Skeletal muscle satellite cell (primary cell): Measurements from ENCODE around the gene CACNA1D.

Experiments
- H3K27me3 ChIP-seq: 2 replicates; pipeline ENCODE4 v1.7.0; 2013; ENCODE audit warnings: low read length; ENCODE audit not compliant: control insufficient read depth, insufficient read depth
- H3K36me3 ChIP-seq: 2 replicates; pipeline ENCODE4 v1.7.0; 2013; ENCODE audit warnings: mild to moderate bottlenecking, control low read depth, low read length; ENCODE audit not compliant: insufficient read depth
- H3K4me1 ChIP-seq: 2 replicates; pipeline ENCODE4 v1.7.0; 2013; ENCODE audit warnings: low read length; ENCODE audit not compliant: control insufficient read depth, insufficient read depth
- H3K4me2 ChIP-seq: 2 replicates; pipeline ENCODE4 v1.7.0; 2013; ENCODE audit warnings: mild to moderate bottlenecking, low read length
- H3K4me3 ChIP-seq: 2 replicates; pipeline ENCODE4 v1.7.0; 2013; ENCODE audit warnings: low read length
- H3K9ac ChIP-seq: 2 replicates; pipeline ENCODE4 v1.7.0; 2013; ENCODE audit warnings: mild to moderate bottlenecking, low read depth, low read length, moderate library complexity
- H3K9me3 ChIP-seq: replicated peaks from 2 replicates; pipeline ENCODE4 v1.7.0; 2013; ENCODE audit warnings: mild to moderate bottlenecking, control low read depth, low read length

CACNA1D gene

DNA sequence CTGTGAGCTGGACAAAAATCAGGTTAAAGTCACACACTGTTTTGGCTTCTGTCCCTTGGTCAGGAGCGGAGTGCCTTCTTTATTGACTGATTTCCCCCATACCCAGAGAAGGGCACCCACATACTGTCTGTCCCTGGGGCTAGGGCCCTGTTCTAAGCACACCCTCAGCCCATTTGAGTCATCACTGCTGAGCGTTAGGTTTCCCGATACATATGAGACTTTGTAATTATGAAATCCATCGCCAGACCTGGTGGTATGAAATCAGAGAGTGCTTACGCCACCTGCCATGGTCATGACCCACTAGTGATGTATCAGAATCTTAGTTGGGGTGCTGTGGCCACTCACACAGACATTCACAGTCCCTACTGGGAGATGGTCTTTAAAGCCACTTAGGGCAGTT is 255.0 kb downstream of the CACNA1D start:
- Histone ChIP-seq H3K36me3 (no peaks in the 10 kb centered on the region), H3K9me3 (no peaks in the 10 kb centered on the region), H3K4me2 (no peak overlapping the region), H3K4me1 (no peaks in the 10 kb centered on the region), H3K27me3 (peaks cover 6% of the 10 kb centered on the region), H3K4me3 (no peak overlapping the region), H3K9ac (no peak overlapping the region)

DNA sequence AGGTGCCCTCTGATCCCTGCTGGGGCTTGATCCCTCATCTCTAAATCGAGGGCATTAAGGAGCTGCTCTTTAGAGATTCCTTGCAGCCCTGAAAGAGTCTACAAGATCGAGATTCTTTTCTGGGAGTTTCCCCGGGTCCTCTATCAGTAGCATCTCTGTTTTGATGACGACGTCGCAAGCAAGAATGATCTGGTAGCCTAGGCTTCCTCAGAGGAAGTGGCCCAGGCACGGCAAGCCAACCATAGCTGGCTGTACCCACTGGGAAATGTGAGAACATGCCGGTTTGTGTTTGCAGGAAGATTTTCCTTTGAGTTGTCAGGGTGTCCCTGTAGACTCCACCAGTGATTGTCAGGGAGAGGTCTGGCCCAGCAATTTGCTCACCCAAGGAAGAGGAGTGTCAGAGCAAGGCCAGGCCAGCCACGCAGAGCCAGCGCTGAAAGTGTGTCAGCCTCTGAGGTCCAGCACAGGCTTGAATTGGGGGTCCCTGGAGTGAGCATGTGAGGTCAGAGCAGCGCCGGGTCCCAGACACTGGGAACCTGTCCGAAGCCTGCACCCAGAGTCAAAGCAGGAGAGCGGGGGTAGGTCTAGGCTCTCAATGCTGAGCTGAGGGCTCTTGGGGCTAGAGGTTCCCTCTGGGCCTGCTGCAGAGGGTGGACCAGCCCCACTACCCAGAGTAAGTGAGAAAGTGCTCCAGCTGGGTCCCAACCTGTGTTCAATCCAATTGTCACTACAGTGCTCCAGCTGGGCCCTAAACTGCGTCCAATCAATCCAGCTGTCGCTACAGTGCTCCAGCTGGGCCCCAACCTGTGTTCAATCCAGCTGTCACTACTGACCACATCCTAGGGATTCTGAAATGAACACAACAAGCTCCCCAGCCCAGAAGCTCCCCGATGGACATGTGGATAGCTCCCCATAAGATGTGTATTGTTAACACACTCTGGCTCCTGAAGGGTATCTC is 256.1 kb downstream of the CACNA1D start:
- H3K9me3 ChIP-seq = no peaks in the 10 kb centered on the region
- no peaks in the 10 kb centered on the region for H3K36me3 ChIP-seq
- no peak overlapping the region for H3K4me3 ChIP-seq
- no peak overlapping the region for H3K9ac ChIP-seq
- H3K4me1 ChIP-seq = no peaks in the 10 kb centered on the region
- peaks cover 11% of the 10 kb centered on the region for H3K27me3 ChIP-seq
- no peak overlapping the region for H3K4me2 ChIP-seq

DNA sequence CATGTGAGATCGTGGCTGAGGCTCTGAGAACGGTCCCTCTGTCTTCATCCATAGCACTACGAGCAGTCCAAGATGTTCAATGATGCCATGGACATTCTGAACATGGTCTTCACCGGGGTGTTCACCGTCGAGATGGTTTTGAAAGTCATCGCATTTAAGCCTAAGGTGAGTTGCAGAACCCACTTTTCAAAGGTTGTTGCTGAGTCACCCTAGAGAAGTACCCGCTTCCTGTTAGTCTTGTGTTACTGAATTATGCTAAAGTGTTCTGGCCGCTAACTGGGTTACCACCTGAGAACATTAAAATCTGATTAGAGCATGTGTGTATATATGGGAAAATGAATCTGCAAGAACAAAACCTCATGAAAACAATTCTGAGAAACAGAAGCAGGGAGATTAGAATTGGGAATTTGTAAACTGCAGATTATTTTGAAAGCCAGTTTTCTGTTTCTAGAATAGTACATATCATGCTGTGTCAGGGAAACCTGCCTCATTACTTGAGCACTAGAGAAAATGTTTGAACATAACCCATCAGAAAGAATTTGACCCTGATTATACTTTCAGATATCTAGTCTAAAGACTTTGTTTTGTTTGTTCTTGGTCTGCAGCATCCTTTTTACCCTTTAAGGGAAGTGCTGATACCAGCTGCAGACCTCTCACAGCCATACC is 259.2 kb downstream of the CACNA1D start:
- H3K9ac ChIP-seq = no peak overlapping the region
- H3K9me3 ChIP-seq = no peaks in the 10 kb centered on the region
- no peaks in the 10 kb centered on the region for H3K36me3 ChIP-seq
- no peak overlapping the region for H3K4me3 ChIP-seq
- H3K27me3 ChIP-seq = peaks cover 5% of the 10 kb centered on the region
- H3K4me1 ChIP-seq = no peaks in the 10 kb centered on the region
- H3K4me2 ChIP-seq = no peak overlapping the region

DNA sequence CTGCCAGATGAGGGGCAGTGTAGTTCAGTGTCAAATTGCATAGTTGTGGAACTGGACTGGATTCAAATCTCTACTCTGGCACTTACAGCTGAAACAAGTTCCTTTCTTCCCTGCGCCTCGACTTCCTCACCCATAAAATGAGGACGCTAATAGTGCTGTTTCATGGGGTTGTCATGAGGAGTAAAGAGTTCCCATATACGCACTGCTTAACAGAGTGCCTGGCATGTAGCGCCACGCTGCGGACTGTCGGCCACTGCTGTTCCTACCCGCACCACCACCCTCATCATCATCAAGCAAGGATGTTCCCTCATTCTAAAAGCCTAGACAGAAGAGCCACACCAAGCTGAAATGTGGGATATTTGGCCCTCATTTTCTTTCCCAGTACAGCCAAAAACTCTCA is 259.9 kb downstream of the CACNA1D start:
- Histone ChIP-seq H3K4me1 (no peaks in the 10 kb centered on the region), H3K4me2 (no peak overlapping the region), H3K4me3 (no peak overlapping the region), H3K27me3 (peaks cover 5% of the 10 kb centered on the region), H3K9ac (no peak overlapping the region), H3K9me3 (no peaks in the 10 kb centered on the region), H3K36me3 (no peaks in the 10 kb centered on the region)

DNA sequence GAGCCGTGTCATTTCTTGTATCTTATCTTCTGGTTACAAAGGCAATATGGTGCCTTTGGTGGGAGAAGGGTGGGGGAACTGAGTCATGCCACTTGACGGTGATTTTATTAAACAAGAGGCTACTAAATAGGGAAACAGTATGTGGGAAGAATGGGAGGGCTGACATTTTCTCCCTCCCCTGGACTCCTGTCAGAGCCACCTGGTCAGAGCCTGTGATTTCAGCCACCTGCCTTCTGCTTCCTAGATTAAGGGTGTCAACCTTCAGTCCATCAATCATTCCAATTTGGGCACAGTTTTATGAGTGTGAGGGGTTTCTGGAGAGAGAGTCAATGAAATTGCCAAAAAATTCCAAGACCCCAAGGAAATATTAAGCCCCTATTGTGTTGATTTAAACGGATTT is 264.4 kb downstream of the CACNA1D start:
- H3K4me1 ChIP-seq = no peaks in the 10 kb centered on the region
- H3K4me3 ChIP-seq = no peak overlapping the region
- no peak overlapping the region for H3K4me2 ChIP-seq
- H3K36me3 ChIP-seq = no peaks in the 10 kb centered on the region
- H3K27me3 ChIP-seq = peaks cover 20% of the 10 kb centered on the region
- H3K9me3 ChIP-seq = no peaks in the 10 kb centered on the region
- no peak overlapping the region for H3K9ac ChIP-seq

DNA sequence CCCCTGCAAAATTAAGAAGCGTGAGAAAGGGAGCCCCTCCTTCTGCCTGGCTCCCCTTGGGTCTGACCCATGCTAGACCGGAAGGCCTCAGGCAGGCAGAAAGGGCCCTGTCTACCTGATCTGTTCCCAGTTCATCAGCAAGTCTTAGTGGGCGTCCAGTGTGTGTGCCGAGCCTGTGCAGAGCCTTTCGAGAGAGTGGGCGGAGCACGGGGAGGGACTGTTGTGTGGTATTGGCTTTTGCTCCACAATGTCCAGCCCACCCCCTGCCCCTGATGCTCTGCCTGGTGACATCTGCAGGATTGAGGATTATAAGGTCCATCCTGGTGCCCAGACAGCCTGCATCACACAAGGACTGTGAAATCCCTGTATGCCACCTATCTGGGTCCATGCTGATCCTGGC is 268.9 kb downstream of the CACNA1D start:
- no peaks in the 10 kb centered on the region for H3K9me3 ChIP-seq
- no peak overlapping the region for H3K9ac ChIP-seq

DNA sequence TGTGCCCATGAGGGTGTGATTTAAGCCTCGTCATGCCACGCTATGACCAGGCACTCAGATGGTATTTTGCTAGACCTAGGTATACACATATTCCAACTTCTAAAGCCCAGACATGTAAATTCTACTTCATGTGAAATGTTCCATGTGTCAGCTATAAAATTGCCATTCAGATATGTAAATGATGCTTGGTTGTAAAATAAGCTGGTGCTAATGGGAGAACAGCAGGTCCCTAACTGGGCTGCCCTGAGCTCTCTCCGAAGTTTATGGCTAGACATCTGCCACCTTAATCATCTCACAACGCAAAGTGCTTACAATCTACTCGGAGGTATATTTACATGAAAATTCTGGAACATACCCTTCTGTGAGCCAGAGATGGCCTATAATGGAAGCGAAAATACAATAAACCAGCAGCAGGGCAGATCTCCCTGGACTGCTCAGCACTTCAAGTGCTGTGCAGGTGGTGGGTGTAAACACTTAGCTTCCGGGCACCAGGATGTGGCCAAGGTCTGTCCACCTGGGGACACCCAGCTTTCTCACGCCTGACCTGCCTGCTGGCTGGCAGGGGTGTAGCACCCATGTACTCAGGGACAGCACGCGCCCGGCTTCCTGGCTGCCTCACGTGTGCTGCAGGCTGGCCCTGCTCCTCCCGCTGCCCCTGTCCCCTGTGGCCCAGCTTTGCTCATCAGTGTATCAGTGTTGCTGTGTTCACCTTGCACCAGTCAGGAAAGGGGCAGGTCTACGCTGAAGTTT is 269.8 kb downstream of the CACNA1D start:
- Histone ChIP-seq H3K27me3 (peaks cover 28% of the 10 kb centered on the region), H3K9me3 (no peaks in the 10 kb centered on the region), H3K4me1 (no peaks in the 10 kb centered on the region), H3K4me2 (no peak overlapping the region), H3K36me3 (no peaks in the 10 kb centered on the region), H3K4me3 (no peak overlapping the region), H3K9ac (no peak overlapping the region)

More for the DNA sequence above, 268.9 kb downstream of the CACNA1D start:
- H3K27me3 ChIP-seq = peaks cover 19% of the 10 kb centered on the region
- no peaks in the 10 kb centered on the region for H3K4me1 ChIP-seq
- H3K36me3 ChIP-seq = no peaks in the 10 kb centered on the region
- no peak overlapping the region for H3K4me3 ChIP-seq
- H3K4me2 ChIP-seq = no peak overlapping the region

DNA sequence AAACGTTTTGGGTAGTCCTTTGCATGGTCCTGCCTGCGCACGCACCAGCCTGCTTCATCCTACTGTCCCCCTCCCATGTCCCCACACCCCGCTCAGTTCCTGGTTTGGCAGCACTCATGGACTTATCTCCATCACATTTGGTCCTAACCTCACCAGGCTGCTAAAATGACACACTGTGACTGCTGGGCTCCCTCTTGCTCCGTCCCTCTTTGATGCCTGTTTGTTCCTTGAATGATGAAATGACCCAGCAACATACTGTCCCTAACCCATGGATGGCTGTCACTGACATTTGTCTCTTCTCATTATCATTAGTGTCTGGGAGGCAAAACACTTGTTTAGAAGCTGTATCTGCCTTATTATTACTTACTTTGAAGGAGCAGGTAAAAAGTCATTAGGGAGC is 271.3 kb downstream of the CACNA1D start:
- Histone ChIP-seq H3K36me3 (no peaks in the 10 kb centered on the region), H3K4me1 (no peaks in the 10 kb centered on the region), H3K4me3 (no peak overlapping the region), H3K4me2 (no peak overlapping the region), H3K9ac (no peak overlapping the region), H3K9me3 (no peaks in the 10 kb centered on the region), H3K27me3 (peaks cover 39% of the 10 kb centered on the region)

DNA sequence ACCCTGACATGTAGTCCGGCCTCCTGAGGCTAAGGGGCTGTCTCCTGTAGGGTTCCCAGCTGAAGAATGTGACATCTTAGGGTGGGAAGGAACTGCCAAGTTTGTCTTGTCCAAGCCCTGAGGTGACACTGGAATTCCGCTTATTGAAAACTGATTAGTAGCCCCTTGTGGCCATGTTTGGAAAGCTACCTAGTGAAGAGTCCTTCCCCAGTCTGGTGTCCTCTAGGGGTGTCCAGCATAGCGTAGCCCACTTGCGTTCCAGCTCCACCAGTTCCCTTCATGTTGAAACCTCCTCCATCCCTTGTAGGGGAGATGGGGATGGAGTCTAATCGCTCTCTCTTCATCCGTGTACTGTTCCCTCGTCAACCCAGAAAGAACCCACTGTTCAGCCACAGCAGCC is 272.3 kb downstream of the CACNA1D start:
- H3K4me3 ChIP-seq = no peak overlapping the region
- H3K36me3 ChIP-seq = no peaks in the 10 kb centered on the region
- peaks cover 42% of the 10 kb centered on the region for H3K27me3 ChIP-seq
- H3K4me1 ChIP-seq = no peaks in the 10 kb centered on the region
- no peak overlapping the region for H3K9ac ChIP-seq
- no peaks in the 10 kb centered on the region for H3K9me3 ChIP-seq
- no peak overlapping the region for H3K4me2 ChIP-seq

DNA sequence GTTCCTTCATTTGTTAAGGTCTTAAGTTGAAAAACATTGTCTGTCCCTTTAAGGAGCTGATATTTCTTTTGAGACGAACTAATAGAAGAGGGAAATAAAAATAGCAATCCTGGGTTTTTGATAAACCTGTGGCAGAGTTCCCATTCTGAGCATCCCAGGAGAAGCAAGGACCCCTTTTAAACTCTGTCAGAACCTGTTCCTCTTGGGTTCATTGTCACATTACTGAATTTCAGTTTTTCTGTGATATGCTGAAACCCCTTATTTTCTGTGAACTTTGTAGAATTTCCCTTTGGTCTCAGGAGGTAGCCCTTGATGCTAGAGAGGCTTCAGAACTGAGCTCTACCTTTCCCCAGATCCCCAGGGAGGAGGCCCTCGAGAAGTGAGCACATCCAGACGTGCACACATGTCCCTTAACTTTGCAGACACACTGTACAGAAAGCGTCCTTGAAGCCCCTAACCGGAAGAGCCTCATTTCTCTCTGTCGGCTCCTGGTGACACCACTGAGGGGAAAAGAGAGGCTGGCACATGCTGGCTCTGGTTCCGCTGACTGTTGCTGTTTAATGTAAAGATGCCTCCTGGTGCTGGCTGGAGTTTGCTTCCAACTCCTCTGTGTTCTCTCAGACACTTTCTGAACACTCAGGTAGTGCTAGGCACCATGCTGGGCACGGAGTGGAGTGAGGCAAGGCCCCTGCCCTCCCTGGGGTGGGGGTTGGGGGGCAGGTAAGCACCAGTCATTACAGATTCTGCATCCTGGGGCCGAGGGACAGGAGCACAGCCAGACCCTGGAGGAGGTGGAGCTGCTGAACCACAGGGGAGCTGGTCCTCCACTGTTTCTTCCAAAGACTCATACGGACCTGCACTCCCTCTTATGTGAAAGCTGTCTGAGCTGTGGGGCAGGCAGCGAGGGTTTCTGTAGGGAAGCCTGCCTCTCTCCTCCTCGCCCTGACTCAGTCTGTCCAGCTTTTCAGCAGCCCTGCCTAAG is 274.4 kb downstream of the CACNA1D start:
- H3K36me3 ChIP-seq = no peaks in the 10 kb centered on the region
- H3K4me1 ChIP-seq = peaks cover 7% of the 10 kb centered on the region
- no peak overlapping the region for H3K9ac ChIP-seq
- H3K27me3 ChIP-seq = peaks cover 56% of the 10 kb centered on the region
- H3K4me2 ChIP-seq = no peak overlapping the region
- H3K4me3 ChIP-seq = no peak overlapping the region
- no peaks in the 10 kb centered on the region for H3K9me3 ChIP-seq
